A549 treated with ZK216348 at 1 μM for 4 hours (cell line): ENCODE measurements around the gene SHTN1. TPM values are rescaled to one million over a fixed set of nuclear protein-coding genes. Genes with fewer than 3 reads are reported as not detected.

Experiments used
- total RNA-seq: library from RNA; stranded (reverse); fragments of 200-300 nt; extraction: Qiagen RNA extraction; gene quantifications from 5 replicates; pipeline ENCODE4 v1.2.3, GENCODE V29; 2022; ENCODE audit warnings: low read depth

The SHTN1 gene, protein sequence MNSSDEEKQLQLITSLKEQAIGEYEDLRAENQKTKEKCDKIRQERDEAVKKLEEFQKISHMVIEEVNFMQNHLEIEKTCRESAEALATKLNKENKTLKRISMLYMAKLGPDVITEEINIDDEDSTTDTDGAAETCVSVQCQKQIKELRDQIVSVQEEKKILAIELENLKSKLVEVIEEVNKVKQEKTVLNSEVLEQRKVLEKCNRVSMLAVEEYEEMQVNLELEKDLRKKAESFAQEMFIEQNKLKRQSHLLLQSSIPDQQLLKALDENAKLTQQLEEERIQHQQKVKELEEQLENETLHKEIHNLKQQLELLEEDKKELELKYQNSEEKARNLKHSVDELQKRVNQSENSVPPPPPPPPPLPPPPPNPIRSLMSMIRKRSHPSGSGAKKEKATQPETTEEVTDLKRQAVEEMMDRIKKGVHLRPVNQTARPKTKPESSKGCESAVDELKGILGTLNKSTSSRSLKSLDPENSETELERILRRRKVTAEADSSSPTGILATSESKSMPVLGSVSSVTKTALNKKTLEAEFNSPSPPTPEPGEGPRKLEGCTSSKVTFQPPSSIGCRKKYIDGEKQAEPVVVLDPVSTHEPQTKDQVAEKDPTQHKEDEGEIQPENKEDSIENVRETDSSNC
- 19.4 to 30.8 TPM (median 27.9 TPM) in 5 replicates for total RNA-seq

DNA sequence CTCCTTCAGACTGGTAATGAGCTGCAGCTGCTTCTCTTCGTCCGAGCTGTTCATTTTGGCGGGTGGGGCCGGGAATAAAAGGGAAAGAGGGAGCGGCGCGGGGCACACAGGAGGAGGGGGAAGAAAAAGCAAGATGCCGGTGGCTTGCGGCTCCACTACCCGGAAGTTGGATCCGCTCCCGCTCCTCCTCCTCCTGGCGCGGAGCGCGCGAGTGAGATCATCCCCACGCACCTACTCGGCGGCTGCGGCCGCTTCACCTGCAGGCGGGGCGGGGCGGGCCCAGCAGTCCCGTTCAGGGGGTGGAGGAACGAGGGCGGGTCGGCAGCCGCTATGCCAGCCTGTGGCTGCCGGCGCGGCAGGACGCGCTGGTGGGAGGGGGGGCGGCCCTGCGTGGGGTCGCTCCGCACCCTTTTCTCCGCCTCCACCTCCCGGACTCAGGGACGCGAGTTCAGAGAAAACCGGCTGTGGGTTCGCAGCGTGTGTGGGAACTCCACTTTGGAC lies at the start of gene SHTN1:
Gene SHTN1, minus strand, starts transcription at position 162 of the 501 bp plus-strand sequence. Its CDS starts 108 bp downstream, at position 54.

DNA sequence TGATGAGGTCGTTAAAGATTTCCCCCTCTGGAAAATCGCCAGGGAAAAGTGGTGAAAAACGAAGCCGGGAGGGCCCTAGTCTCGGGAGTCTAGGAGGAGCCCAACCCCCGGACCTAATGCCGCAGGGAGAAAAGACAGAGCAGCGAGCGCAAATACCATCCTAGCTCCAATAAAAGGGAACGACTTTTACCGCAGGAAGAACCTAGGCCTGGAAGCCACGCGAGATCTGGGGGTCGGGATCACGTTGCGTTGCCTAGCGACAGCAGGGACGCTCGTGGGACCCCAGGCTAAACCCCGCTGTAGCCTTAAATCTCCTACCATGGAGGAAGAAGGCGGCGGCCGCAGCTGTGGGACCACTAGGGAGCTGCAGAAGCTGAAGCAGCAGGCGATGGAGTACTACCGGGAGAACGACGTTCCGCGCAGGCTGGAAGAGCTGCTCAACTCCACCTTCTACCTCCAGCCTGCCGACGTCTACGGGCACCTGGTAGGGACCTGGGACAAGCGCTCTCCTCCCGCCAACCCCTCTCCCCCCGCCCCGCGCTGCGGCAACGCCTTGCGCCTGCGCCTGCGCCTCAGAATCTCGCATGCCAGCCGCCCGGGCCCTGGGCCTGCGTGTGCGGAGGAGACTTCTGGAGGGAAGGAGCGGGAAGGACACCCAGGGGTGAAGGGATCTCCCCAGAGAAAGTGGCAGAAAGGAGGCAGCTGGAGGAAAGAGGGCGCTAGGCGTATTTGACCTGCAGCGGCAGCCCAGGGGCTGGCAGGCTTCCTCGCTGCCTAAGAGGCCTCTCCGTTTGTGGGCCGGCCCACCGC lies 155.5 kb downstream of the SHTN1 start, which contains the start of gene ENO4:
Gene ENO4, plus strand, starts transcription at position 252 of the 810 bp plus-strand sequence. Its CDS starts 68 bp downstream, at position 320.

Other genes starting within 250 kb of the SHTN1 start
- 0.16 to 0.74 TPM (median 0.38 TPM) in 5 replicates for gene ENO4, start 155.7 kb downstream of the SHTN1 start, total RNA-seq
- gene VAX1, start 133.1 kb upstream of the SHTN1 start, total RNA-seq, result 1.3 to 1.6 TPM (median 1.4 TPM) in 5 replicates
- gene KCNK18, start 192.3 kb upstream of the SHTN1 start, total RNA-seq, result not detected in 5 replicates
- gene SLC18A2, start 235.9 kb upstream of the SHTN1 start, total RNA-seq, result not detected in 5 replicates